Measurements from ENCODE around the gene DCHS1.
A peak's percentile ranks its signal among the peaks of the same experiment; 100 is the strongest.
"Not testable (repeated sequence)": the region's sequence is repeated elsewhere in the genome, so short reads cannot be mapped to it uniquely, and the experiment has no call there.

The DCHS1 gene, protein sequence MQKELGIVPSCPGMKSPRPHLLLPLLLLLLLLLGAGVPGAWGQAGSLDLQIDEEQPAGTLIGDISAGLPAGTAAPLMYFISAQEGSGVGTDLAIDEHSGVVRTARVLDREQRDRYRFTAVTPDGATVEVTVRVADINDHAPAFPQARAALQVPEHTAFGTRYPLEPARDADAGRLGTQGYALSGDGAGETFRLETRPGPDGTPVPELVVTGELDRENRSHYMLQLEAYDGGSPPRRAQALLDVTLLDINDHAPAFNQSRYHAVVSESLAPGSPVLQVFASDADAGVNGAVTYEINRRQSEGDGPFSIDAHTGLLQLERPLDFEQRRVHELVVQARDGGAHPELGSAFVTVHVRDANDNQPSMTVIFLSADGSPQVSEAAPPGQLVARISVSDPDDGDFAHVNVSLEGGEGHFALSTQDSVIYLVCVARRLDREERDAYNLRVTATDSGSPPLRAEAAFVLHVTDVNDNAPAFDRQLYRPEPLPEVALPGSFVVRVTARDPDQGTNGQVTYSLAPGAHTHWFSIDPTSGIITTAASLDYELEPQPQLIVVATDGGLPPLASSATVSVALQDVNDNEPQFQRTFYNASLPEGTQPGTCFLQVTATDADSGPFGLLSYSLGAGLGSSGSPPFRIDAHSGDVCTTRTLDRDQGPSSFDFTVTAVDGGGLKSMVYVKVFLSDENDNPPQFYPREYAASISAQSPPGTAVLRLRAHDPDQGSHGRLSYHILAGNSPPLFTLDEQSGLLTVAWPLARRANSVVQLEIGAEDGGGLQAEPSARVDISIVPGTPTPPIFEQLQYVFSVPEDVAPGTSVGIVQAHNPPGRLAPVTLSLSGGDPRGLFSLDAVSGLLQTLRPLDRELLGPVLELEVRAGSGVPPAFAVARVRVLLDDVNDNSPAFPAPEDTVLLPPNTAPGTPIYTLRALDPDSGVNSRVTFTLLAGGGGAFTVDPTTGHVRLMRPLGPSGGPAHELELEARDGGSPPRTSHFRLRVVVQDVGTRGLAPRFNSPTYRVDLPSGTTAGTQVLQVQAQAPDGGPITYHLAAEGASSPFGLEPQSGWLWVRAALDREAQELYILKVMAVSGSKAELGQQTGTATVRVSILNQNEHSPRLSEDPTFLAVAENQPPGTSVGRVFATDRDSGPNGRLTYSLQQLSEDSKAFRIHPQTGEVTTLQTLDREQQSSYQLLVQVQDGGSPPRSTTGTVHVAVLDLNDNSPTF (N-terminal part only)

DNA sequence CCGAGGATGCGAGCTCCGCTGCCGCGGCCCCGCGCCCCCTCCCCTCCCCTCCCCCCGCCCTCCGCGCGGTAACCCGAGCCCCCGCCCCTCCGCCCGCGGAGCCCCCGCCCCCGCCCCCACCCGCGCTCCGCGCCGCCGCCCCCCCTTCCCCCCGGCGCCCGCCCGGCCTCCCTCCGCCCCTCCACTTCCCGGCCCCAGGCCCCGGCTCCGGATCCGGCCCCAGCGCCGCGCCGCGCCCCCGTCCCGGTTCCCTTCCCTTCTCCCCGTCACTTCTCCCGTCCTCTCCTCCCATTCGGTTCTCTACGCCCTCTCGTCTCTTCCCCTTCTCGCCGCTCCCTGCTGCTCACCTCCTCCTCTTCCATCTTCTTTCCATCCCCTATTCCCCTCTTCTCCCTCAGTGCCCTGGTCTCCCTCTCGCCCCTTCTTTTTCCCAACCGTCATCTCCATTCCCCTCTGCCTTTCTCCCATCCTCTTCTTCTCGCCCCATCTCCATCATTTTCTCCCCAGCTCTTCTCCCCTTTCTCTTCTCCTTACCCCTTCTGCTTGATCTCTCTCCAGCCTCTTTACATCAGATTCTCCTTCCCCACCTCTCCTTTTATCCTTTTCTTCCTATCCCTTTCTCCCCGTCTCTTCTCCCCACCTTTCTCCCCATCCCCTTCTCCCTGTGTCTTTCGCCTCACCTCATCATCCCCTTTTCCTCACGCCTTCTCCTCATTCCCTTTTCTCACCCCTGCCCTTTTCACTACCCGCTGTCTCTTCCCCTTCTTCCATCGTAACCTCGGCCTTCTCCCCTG is at the start of gene DCHS1:
TSS of gene DCHS1 (minus strand) at position 20 of the 794 bp plus-strand sequence. CDS start 14,196 bp downstream, outside the sequence.
- DNase-seq, result no peak

DNA sequence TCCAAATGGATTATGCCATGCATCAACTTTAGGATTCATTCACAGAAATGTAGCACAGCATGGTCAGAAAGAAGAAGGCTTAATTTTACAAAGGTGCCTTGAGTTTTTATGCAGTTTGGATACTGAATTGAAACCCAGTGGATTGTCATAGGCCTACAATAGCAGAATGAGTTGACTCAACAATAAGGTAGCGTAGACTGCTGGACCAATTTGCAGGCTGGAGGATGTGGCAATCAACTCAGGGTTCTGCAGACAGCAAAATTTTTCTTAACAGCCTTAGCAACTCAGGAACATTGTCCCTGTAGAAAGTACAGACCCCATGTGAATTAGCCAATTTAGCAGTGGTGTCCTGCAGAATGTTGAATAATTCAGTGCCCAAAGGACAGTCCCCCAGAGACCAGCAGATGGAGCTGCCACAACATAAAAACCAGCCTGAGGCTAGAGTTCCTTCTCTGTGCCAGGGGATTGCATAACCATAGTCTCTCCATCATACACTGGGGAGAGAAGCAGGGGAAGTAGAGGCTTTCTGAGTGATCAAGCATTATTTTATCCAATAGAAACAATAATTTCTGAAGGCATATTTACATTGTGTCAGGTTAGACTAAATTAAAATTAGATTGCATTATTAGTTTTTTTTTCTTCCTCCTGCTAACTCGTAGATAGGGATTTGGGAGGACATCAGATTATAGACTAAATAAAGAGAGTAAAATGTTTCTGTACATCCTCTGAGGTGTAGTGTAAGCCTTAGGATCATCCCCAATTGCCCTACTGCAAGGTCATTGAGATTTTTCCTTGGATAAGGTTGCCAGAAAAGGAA is 47.8 kb upstream of the DCHS1 start:
- DNase-seq, result no peak

DNA sequence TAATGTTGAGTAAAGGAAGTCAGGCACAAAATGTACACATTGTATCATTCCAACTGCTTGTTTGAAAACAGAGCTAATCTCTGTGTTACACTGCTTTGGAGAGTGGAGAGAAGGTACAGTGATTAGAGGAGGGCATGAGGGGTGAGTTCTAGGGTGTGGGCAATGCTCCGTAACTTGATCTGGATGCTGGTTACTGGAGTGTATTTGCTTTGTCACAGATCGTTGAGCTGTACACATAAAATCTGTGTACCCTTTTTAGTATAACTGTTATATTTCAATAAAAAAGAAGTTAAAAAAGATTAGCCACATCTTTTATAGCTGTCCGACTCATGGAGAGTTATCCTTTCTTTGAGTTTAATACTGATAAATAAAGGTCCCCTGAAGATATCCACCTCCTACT is 46.3 kb upstream of the DCHS1 start:
- not testable (repeated sequence) for DNase-seq

DNA sequence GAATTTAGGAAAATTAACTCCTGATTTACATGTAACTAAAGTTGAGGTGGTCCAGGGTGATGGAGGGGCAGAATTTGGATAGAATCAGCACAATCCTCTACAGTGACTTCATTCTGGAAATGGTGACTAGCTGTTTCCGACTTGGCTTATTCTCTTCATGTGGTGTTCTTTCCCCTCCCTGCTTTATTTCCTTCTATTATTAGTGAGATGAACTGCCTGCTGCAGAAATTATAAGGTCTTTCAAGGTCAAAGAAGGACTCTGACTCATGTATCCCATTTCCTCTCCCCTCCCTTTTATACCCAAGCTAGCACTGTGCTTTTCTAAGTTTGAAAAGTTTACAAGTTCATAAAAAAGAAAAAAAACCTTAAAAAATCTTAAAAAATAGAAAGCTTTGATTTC is 39.8 kb upstream of the DCHS1 start:
- no peak for DNase-seq

DNA sequence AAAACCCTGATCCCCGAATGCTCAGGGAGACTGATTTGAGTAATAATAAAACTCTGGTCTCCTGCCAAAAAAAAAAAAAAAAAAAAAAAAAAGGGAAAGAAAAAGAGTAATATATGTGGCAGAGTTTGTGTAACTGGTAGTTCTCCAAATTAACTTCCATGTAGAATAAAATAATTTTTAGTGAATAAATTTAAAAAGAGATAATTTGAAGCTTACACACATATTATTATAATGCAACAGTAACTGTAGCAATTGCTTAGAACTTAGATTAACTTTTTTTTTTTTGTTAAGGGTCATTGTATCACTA is 38.6 kb upstream of the DCHS1 start:
- DNase-seq, result no peak

DNA sequence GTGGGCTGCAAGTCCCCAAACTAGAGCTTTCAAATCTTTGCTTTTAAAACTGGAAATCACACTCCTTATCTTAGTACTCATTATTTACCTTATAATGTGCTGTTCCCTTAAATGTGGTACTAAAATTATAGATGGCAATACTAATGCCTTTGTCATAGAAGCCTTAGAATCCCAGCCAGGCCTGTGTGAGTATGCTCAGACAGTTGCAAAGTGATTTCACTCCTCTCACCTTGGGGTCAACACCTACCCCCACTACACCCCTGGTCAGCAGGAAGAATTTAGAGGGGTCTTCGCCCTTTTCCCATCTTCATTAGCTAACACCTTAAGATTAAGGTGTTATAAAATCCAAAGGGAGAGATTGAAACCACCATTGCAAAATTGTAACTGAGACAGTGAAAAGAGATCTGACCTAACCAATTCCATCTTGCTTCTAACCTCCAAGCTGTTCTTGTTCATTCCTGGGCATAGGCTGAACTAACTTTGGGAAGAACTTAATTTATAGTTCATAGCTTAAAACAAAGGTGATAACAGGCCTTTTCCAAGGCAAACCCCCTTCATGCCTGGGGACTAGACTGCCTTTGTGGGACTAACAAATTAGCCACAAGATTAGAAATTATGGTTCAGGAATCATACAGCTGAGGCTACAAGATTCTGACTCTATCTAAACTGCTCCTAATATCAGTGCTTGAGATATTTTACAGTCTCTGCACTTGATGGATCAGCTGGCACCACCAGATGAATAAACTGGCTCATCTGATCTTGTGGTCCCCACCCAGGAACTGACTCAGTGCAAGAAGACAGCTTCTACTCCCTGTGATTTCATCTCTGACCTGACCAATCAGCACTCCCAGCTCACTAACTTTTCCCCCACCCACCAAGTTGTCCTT is 38.0 kb upstream of the DCHS1 start:
- DNase-seq, result no peak

DNA sequence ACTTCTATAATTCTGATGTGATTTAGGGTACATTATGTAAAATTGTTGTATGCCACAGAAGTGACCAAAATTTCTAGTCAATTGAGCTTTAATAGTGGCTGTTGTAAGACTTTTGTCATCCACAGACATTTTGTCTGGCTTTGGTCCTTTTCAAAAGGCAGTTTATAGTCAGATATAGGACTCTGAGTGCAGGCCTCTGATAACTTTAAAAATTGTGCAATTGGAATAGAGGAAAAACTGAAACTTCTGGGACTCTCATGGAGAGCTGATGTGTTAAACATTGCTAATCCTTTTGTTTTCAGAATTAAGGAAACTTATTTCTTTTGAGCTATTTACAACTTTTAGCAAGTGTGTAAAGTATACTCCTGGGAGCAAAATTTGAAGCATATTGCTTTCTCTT is 36.5 kb upstream of the DCHS1 start:
- no peak for DNase-seq

DNA sequence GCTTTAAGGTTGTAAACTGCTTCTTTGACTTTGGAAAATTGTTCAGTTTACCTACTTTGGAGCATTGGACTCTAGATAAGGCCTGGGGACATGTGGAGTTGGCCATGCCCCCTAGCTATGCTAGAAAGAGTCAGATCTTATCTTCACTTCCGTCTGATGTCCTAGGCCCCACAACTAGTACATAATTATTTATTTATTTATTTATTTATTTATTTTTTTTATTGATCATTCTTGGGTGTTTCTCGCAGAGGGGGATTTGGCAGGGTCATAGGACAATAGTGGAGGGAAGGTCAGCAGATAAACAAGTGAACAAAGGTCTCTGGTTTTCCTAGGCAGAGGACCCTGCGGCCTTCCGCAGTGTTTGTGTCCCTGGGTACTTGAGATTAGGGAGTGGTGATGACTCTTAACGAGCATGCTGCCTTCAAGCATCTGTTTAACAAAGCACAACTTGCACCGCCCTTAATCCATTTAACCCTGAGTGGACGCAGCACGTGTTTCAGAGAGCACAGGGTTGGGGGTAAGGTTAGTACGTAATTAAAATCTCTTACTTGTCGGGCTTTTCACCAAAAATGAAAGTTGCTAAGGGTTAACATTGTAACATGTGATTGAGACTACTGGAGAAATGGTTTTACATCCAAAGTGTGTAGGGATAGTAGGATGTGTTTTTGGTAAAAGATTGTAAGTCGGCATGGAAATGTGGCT is 35.0 kb upstream of the DCHS1 start:
- DNase-seq, result not testable (repeated sequence)

DNA sequence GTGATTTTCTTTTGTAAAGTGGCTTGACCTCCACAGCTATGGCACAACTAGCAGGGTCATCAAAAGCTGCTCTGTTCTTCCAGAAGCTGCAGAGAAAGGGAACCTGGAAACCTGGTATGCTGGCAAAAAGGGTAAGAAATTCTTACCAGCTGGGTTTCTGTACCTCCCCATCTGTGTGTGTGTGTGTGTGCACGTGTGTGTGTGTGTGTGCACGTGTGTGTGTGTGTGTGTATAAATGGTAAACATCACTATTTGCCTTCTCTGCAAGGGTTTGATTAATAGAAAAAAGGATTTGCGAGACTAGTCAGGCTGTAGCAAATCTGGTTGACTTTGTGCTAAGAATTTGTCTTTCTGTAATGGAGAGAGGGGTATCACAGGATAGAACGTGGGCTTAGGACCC is 32.3 kb upstream of the DCHS1 start:
- no peak for DNase-seq

DNA sequence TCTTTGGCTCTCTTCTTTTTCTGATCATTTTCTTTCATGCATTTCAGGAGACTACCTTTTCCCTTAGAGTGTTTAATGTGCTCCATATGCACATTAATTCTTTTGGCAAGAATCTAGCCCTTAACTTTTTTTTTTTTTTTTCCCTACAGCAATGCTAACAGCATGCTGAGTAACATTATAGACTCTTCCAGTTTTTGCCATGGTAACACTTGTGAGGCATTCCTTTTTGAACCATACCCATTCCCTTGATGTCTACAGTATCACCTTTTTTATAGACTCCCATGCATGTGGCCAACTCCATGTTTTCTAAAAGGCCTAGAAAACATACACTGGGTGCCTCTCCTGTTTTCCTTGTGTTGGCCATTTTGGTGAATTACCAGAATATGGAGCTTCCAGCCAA is 30.4 kb upstream of the DCHS1 start:
- no peak for DNase-seq

DNA sequence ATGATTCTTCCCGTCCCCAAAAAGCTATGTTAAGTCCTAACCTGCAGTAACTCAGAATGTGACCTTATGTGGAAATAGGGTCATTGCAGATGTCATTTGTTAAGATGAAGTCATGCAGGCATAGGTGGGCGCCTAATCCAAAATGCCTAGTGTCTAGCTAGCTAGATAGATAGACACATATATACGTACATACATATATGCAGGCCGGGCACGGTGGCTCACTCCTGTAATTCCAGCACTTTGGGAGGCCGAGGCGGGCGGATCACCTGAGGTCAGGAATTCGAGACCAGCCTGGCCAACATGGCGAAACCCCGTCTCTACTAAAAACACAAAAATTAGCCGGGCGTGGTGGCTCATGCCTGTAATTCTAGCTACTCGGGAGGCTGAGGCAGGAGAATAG is 28.5 kb upstream of the DCHS1 start:
- DNase-seq, result not testable (repeated sequence)

DNA sequence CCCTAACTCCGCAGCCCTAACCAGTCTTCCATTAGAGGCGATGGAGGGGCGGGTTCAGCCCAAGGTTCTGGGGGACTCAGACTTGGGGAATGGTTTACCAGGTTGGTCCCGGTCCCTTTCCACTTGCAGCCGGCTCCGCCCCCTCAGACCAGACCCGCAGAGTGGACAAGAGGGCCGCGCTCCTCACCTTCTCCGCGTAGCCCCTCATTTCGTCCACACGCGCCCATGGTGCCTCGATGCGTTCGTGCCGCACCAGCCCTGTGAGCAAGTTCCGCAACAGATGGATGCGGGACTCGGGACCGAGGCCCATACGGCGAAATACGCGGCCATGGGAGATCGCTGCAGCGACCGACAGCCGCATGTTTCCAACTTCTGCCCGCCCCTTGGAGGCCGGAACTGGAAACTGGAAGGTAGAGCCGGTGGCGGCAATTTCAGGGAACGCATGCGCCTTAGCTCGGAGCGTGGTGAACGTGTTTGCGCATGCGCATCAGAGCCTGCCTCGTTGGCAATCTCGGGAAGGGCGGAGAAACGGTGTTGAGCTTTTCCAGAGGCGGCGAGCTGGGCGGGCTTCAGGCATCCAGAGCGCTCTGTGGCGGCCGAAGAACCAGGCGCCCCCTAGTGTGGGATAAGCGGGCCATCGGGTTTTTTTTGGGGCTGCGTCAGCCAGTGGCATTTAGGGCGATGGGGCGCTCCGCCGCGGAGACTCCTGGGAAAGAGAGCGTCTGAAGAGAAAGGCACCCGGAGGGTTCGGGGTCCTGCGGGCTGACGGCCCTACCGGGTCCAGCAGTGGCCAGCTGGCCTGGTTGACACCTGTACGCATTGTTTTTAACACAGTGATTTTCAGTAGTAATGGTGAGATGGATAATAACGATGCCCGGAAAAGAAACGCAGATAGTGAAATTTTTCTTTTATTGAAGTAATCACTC is 27.6 kb upstream of the DCHS1 start, which contains the start of gene MRPL17:
TSS of gene MRPL17 (minus strand) at position 405 of the 926 bp plus-strand sequence. CDS start at position 361, 44 bp downstream.
- peak; percentile 94 for DNase-seq

DNA sequence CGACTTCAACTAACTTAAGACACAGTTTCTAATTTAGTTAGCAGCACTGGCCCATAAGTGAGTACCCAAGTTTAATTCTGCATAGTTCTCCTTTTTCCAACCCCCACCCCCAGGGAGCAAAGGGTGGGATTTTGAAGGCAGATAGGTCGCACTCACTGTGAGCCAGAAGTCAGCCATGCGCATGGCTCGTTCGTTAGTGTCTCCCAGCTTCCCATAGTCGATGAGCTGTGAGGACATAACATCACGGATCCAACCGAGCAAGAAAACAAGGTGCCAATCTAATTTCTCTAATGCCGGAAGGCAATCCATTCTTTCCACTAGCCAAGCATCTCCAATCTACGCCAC is 27.0 kb upstream of the DCHS1 start:
- DNase-seq, result no peak

DNA sequence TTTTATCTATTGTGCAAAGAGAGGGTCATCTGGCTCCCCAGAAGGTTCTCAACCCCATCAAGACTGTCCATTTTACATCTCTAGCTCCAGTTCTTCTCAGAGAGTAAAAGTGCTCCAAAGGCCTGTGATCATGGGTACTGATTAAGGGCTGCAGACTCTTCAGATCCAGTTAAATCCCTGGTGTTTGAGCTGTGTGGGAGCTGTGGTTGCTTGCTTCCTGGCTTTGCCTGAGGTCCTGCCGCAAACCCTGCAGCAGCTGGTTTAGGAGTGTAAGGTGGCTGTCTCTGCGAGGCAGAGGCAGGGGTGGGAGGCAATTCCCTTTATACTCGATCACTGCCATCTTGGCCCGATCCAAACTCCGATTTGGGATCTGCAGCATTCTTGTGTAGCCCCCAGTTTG is 26.3 kb upstream of the DCHS1 start:
- DNase-seq, result no peak

DNA sequence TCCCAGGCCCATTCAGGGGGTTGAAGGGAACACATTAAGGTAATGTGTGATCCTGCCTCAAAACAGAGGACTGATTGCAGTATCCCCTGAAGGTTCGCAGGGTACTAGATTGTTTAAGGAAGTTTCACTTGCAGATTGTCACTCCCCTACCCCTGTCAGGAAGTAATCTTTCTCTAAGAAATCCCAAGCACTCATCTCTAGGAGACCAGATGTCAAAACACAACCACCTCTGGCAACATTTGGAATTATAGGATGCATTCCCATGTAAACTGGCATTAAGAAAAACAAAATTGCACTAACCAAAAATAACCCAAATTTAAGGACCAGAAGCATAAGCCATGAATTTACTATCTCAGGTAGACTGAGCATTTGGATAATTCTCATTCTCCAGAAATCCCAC is 25.9 kb upstream of the DCHS1 start:
- DNase-seq, result no peak

DNA sequence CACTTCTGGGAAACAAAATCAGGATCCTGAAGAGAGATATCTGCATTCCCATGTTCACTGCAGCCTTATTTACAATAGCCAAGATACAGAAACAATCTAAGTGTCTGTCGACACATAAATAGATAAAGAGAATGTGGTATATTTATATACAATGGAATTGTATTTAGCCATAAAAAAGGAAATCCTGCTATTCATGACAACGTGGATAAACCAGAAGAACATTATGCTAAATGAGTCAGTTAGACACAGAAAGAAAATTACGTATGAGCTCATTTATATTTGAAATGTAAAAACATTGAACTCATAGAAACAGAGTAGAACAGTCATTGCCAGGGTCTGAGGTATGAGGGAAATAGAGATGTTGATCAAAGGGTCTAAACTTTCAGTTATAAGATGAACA is 21.4 kb upstream of the DCHS1 start:
- DNase-seq, result no peak

DNA sequence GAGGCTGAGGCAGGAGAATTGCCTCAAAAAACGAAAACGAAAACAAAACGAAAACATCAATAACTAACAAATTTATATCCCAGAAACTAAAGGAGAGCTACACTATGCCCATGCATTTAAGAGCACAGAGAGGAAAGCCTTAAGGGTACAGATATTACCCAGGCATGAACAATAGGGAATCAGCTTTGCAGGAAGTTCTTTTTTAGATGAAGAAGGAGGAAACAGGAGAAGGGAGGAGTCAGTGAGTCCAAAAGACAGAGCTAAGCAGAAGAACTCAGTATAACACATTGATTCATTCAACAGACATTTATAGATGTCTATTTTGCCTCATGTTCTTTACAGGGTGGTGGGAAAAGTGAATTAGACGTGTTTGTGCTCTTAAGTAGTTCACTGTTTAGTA is 19.3 kb upstream of the DCHS1 start:
- no peak for DNase-seq

DNA sequence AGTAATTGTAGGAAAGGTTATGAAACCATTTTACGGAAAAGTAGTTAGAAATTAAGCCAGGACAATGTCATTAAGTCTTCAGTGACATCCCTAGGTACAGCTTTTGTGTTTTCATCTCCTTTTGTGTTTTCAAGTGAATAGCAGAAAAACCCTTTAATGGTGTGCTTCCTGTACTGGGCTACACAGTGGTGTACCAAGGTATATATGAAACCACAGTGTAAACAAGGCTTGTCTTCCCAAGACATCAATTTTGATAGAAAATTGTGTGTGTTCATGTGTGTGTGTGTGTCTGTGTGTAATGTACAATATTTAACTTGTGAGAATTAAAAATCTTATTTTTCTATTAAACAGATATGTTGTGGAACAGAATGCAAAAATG is 18.6 kb upstream of the DCHS1 start:
- DNase-seq, result no peak
